K562 (cell line): Measurements from ENCODE around the gene ANKRD11.

Experiments
- GTF2A2 ChIP-seq: IDR thresholded peaks from 2 replicates; pipeline ENCODE4 v1.6.1; 2016; ENCODE audit warnings: mild to moderate bottlenecking, missing genetic modification characterization, missing compliant biosample characterization
- ID3 ChIP-seq, 2 experiments: fragments of 250-450 bp in 1 of 2; fragments of 450-650 bp in 1 of 2; sonication (Bioruptor Pico) in 1 of 2; IDR thresholded peaks; 2 replicates each; pipeline versions ENCODE4 v1.6.1 to v1.8.0; 2016 to 2021; ENCODE audit warnings: mild to moderate bottlenecking in 2 of 2, moderate library complexity in 2 of 2, missing compliant biosample characterization in 1 of 2, missing genetic modification characterization in 1 of 2
- MEF2A ChIP-seq: IDR thresholded peaks from 2 replicates; pipeline ENCODE4 v1.6.1; 2011; ENCODE audit warnings: low read depth, mild to moderate bottlenecking, low read length, moderate library complexity; ENCODE audit not compliant: control insufficient read depth
- NCOA1 ChIP-seq: fragments of 450-650 bp; IDR thresholded peaks from 2 replicates; pipeline ENCODE4 v1.6.1; 2016; ENCODE audit warnings: low read depth
- NR2C2 ChIP-seq, 2 experiments: fragments of 200-800 bp in 1 of 2; sonication (Bioruptor generic) in 1 of 2; sonication (generic) in 1 of 2; formaldehyde crosslinking in 1 of 2; IDR thresholded peaks; 2 replicates each; pipeline versions ENCODE4 v1.6.1 to v1.8.0; 2016 to 2022; ENCODE audit warnings: mild to moderate bottlenecking in 1 of 2, missing compliant biosample characterization in 1 of 2, missing genetic modification characterization in 1 of 2, missing genetic modification reagents in 1 of 2
- PHF8 ChIP-seq: fragments of 200-600 bp; sonication (generic); IDR thresholded peaks from 2 replicates; pipeline ENCODE4 v1.6.1; 2012; ENCODE audit warnings: mixed run types, mild to moderate bottlenecking, inconsistent platforms, low read length, moderate library complexity, borderline replicate concordance
- PPARD ChIP-seq: fragments of 250-450 bp; sonication (Bioruptor Pico); IDR thresholded peaks from 2 replicates; pipeline ENCODE4 v1.8.0; 2022; ENCODE audit warnings: inconsistent platforms, mild to moderate bottlenecking, moderate library complexity
- RNF2 ChIP-seq: sonication (generic); IDR thresholded peaks from 2 replicates; pipeline ENCODE4 v1.6.1; 2016
- SP2 ChIP-seq: IDR thresholded peaks from 2 replicates; pipeline ENCODE4 v1.6.1; 2011; ENCODE audit warnings: mild to moderate bottlenecking, low read depth, low read length, moderate library complexity; ENCODE audit not compliant: poor library complexity, severe bottlenecking; ENCODE audit errors: extremely low read depth
- TAF9B ChIP-seq: fragments of 450-650 bp; IDR thresholded peaks from 2 replicates; pipeline ENCODE4 v1.6.1; 2018; ENCODE audit warnings: mild to moderate bottlenecking; ENCODE audit not compliant: partially characterized antibody

GRCh38 chr16:89274561-89275283, 215.6 kb downstream of the ANKRD11 start:
- TF ChIP-seq NR2C2 (CRISPR knock-in tag; IDR thresholded peaks at IDR 0.05) (no peak), NR2C2 (tag; IDR thresholded peaks at IDR 0.05) (no peak), TAF9B (no peak), SP2 (no peak), ID3 (CRISPR knock-in tag; IDR thresholded peaks at IDR 0.05) (no peak), ID3 (tag; IDR thresholded peaks at IDR 0.05) (no peak), PPARD (CRISPR knock-in tag) (no peak), GTF2A2 (no peak), RNF2 (no peak), NCOA1 (no peak), MEF2A (no peak), PHF8 (no peak)
